OCI-LY7 (cell line): Measurements from ENCODE around the gene HOXC11. TPM values are rescaled to one million over a fixed set of nuclear protein-coding genes. Genes with fewer than 3 reads are reported as not detected.

Source experiments
- BruUV-seq: library from RNA; stranded (reverse); fragments of 400-500 nt; replicated peaks from 2 replicates; lab custom pipeline; 2021; lab: Mats Ljungman, UMichigan
- CTCF ChIA-PET: fragments of 300-600 bp; sonication (Branson Sonifier 250); formaldehyde crosslinking; loops from one replicate; lab custom pipeline; 2022; ENCODE audit warnings: antibody characterized with exemption; ENCODE audit not compliant: unreplicated experiment; lab: Charles Lee
- POLR2A ChIA-PET: fragments of 300-600 bp; sonication (Branson Sonifier 250); formaldehyde crosslinking; loops from one replicate; lab custom pipeline; 2022; ENCODE audit warnings: antibody characterized with exemption; lab: Charles Lee
- DNase-seq: peaks from one replicate; pipeline ENCODE4 v3.0.0-alpha.2; 2015; ENCODE audit warnings: low spot score
- H2AFZ ChIP-seq: fragments of 200-600 bp; sonication (generic), shearing (Covaris generic); 2 replicates; pipeline ENCODE4 v1.6.1; 2014; ENCODE audit warnings: mild to moderate bottlenecking, antibody characterized with exemption, low read length, moderate library complexity
- H3K27ac ChIP-seq: fragments of 200-600 bp; sonication (generic); 2 replicates; pipeline ENCODE4 v1.5.1; 2014; ENCODE audit warnings: mixed run types, low read depth, mild to moderate bottlenecking, moderate library complexity, low read length, inconsistent platforms; ENCODE audit not compliant: poor library complexity, severe bottlenecking
- H3K36me3 ChIP-seq: fragments of 200-600 bp; sonication (generic); 2 replicates; pipeline ENCODE4 v1.6.1; 2014; ENCODE audit warnings: mild to moderate bottlenecking, antibody characterized with exemption, low read length, moderate library complexity, mixed read lengths; ENCODE audit not compliant: insufficient read depth
- H3K4me1 ChIP-seq: fragments of 200-600 bp; sonication (generic); 2 replicates; pipeline ENCODE4 v1.5.1; 2014; ENCODE audit warnings: mild to moderate bottlenecking, low read length; ENCODE audit not compliant: insufficient read depth, poor library complexity, severe bottlenecking
- H3K4me2 ChIP-seq: fragments of 200-600 bp; sonication (generic); 2 replicates; pipeline ENCODE4 v1.6.1; 2014; ENCODE audit warnings: mild to moderate bottlenecking, low read length
- H3K4me3 ChIP-seq: fragments of 200-600 bp; sonication (generic); 2 replicates; pipeline ENCODE4 v1.5.1; 2014; ENCODE audit warnings: mild to moderate bottlenecking, low read depth, low read length; ENCODE audit not compliant: poor library complexity, severe bottlenecking
- H3K79me2 ChIP-seq: fragments of 200-600 bp; sonication (generic); 2 replicates; pipeline ENCODE4 v1.6.1; 2016; ENCODE audit warnings: low read depth, mild to moderate bottlenecking, low read length, moderate library complexity, mixed read lengths; ENCODE audit not compliant: insufficient read depth
- H3K9me2 ChIP-seq: fragments of 200-600 bp; sonication (generic); 2 replicates; pipeline ENCODE4 v1.6.1; 2016; ENCODE audit warnings: mild to moderate bottlenecking, low read length, mixed read lengths; ENCODE audit not compliant: insufficient read depth
- H3K9me3 ChIP-seq: fragments of 200-600 bp; sonication (generic); 2 replicates; pipeline ENCODE4 v1.6.1; 2014; ENCODE audit warnings: mild to moderate bottlenecking, mixed run types, low read length, mixed read lengths
- H4K20me1 ChIP-seq: fragments of 200-600 bp; sonication (generic); 2 replicates; pipeline ENCODE4 v1.6.1; 2014; ENCODE audit warnings: mild to moderate bottlenecking, antibody characterized with exemption, low read length, moderate library complexity, mixed read lengths; ENCODE audit not compliant: insufficient read depth
- EZH2phosphoT487 ChIP-seq: fragments of 200-600 bp; sonication (generic); IDR thresholded peaks from 2 replicates; pipeline ENCODE4 v1.6.1; 2018; ENCODE audit warnings: low read depth, borderline replicate concordance, mild to moderate bottlenecking, mixed run types, antibody characterized with exemption, low read length, moderate library complexity, mixed read lengths
- intact Hi-C: fragments of 100-400 bp; cut with micrococcal nuclease; formaldehyde crosslinking; loops from one replicate; pipeline ENCODE4 v1.10.0; 2022; ENCODE audit not compliant: unreplicated experiment
- total RNA-seq, 2 experiments: library from RNA; depleted of rRNA in 1 of 2; stranded (reverse); fragments of >200 nt in 1 of 2; shearing (Covaris generic) in 1 of 2; gene quantifications; 2 replicates each; pipeline ENCODE4 v1.2.3, GENCODE V29; 2014 to 2022
- TF ChIP-seq, protein P1 (sequence below): fragments of 200-600 bp; sonication (generic); conservative IDR thresholded peaks from 2 replicates; pipeline ENCODE4 v1.5.1; 2014; ENCODE audit warnings: mild to moderate bottlenecking, antibody characterized with exemption, low read length, moderate library complexity, mixed read lengths

Gene HOXC11
- total RNA-seq, 2 experiments from 2014 or later, result 1.4 to 2.7 TPM

DNA sequence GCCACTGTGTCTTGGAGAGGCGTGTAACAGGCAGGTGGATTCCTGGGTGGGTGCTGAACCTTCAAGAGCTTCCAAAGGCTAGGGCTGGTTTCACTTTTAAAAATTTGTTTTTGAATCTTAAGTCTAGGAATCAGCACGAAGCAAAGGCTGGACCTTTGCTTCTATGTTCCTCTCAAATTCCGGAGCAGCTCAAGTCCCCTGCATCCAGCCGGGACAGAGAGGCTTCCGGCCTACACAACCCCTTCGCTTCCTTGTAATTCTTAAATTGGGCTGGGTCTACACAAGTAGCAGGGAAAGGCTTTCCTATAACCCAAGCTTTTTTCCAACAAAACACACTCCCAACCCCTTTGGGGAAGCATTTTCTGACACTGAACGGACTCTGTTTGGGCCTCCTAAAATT is 9.9 kb upstream of the HOXC11 start:
- intact Hi-C loops, result no loop called here
- no peaks in the 10 kb centered on the region for H3K9me2 ChIP-seq
- DNase-seq, result no peak
- ChIA-PET CTCF (no interaction called here), POLR2A (interaction anchor here (1.2 kb wide), 1 partner anchor 197 kb away, joined by 5 read pairs; no protein-coding TSS in a partner anchor)
- no peak overlapping the region for H3K4me2 ChIP-seq
- no peaks in the 10 kb centered on the region for H4K20me1 ChIP-seq
- H3K9me3 ChIP-seq, result no peaks in the 10 kb centered on the region
- TF ChIP-seq, protein P1, sequence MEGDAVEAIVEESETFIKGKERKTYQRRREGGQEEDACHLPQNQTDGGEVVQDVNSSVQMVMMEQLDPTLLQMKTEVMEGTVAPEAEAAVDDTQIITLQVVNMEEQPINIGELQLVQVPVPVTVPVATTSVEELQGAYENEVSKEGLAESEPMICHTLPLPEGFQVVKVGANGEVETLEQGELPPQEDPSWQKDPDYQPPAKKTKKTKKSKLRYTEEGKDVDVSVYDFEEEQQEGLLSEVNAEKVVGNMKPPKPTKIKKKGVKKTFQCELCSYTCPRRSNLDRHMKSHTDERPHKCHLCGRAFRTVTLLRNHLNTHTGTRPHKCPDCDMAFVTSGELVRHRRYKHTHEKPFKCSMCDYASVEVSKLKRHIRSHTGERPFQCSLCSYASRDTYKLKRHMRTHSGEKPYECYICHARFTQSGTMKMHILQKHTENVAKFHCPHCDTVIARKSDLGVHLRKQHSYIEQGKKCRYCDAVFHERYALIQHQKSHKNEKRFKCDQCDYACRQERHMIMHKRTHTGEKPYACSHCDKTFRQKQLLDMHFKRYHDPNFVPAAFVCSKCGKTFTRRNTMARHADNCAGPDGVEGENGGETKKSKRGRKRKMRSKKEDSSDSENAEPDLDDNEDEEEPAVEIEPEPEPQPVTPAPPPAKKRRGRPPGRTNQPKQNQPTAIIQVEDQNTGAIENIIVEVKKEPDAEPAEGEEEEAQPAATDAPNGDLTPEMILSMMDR, result no peak
- TF ChIP-seq EZH2phosphoT487, result no peak
- no peak overlapping the region for H3K4me3 ChIP-seq
- H2AFZ ChIP-seq, result no peak overlapping the region
- no peaks in the 10 kb centered on the region for H3K36me3 ChIP-seq
- H3K79me2 ChIP-seq, result no peaks in the 10 kb centered on the region
- H3K4me1 ChIP-seq, result peaks cover 14% of the 10 kb centered on the region
- H3K27ac ChIP-seq, result no peak overlapping the region
- no TSS peak for BruUV-seq

GRCh38 chr12:53963434-53964314 is 9.3 kb upstream of the HOXC11 start:
- H3K4me3 ChIP-seq, result no peak overlapping the region
- no peaks in the 10 kb centered on the region for H3K9me3 ChIP-seq
- H3K79me2 ChIP-seq, result no peaks in the 10 kb centered on the region
- no peaks in the 10 kb centered on the region for H4K20me1 ChIP-seq
- H3K4me1 ChIP-seq, result peaks cover 14% of the 10 kb centered on the region
- H3K9me2 ChIP-seq, result no peaks in the 10 kb centered on the region
- POLR2A ChIA-PET, result interaction anchor here (1.2 kb wide), 1 partner anchor 198 kb away, joined by 5 read pairs; no protein-coding TSS in a partner anchor
- TF ChIP-seq, protein P1, result no peak
- TF ChIP-seq EZH2phosphoT487, result 0 out of 2 replicates have a peak, but pooled peaks have one; percentile 33
- DNase-seq, result no peak
- no peak overlapping the region for H3K27ac ChIP-seq
- CTCF ChIA-PET, result no interaction called here
- H3K4me2 ChIP-seq, result no peak overlapping the region
- intact Hi-C loops, result no loop called here
- H2AFZ ChIP-seq, result no peak overlapping the region
- no TSS peak for BruUV-seq
- no peaks in the 10 kb centered on the region for H3K36me3 ChIP-seq

- no peaks in the 10 kb centered on the region for H3K36me3 ChIP-seq
- H3K9me2 ChIP-seq, result no peaks in the 10 kb centered on the region
- ChIA-PET POLR2A (interaction anchor here (1.1 to 1.2 kb wide), 2 partner anchors 12 to 198 kb away, joined by 3 to 5 read pairs; no protein-coding TSS in a partner anchor), CTCF (no interaction called here)
- H3K27ac ChIP-seq, result no peak overlapping the region
- no TSS peak for BruUV-seq
- no peak overlapping the region for H3K4me3 ChIP-seq
- no peak for TF ChIP-seq EZH2phosphoT487
- TF ChIP-seq, protein P1, result no peak
- H2AFZ ChIP-seq, result no peak overlapping the region
- no peaks in the 10 kb centered on the region for H3K79me2 ChIP-seq
- H3K9me3 ChIP-seq, result no peaks in the 10 kb centered on the region
- intact Hi-C loops, result no loop called here
- peaks cover 14% of the 10 kb centered on the region for H3K4me1 ChIP-seq
- no peak for DNase-seq
- H4K20me1 ChIP-seq, result no peaks in the 10 kb centered on the region
- H3K4me2 ChIP-seq, result no peak overlapping the region
These were observed 8.6 kb upstream of the HOXC11 start for GRCh38 chr12:53964315-53964713.
